Nephron progenitor cell (in vitro differentiated cells): Measurements from ENCODE around the gene PDE8A.

Experiments
- DNase-seq: peaks from one replicate; pipeline ENCODE4 v3.0.0; 2021
- H3K27ac Mint-ChIP-seq: 2 replicates; pipeline ENCODE4 v1.8.0; 2021; ENCODE audit warnings: mild to moderate bottlenecking, moderate library complexity, mixed read lengths
- H3K27me3 Mint-ChIP-seq: 2 replicates; pipeline ENCODE4 v1.8.0; 2021; ENCODE audit warnings: mild to moderate bottlenecking, low read depth, mixed read lengths; ENCODE audit not compliant: poor library complexity
- H3K36me3 Mint-ChIP-seq: 2 replicates; pipeline ENCODE4 v1.8.0; 2021; ENCODE audit warnings: low read depth, mixed read lengths
- H3K4me1 Mint-ChIP-seq: 2 replicates; pipeline ENCODE4 v1.8.0; 2021; ENCODE audit warnings: mixed read lengths
- H3K4me3 Mint-ChIP-seq: 2 replicates; pipeline ENCODE4 v1.8.0; 2021; ENCODE audit warnings: mild to moderate bottlenecking, moderate library complexity, mixed read lengths
- H3K9me3 Mint-ChIP-seq: 2 replicates; pipeline ENCODE4 v1.8.0; 2021; ENCODE audit warnings: mild to moderate bottlenecking, moderate library complexity, mixed read lengths
- TF ChIP-seq, protein P1 (sequence below): fragments of 200-600 bp; sonication (generic); IDR thresholded peaks from 2 replicates; pipeline ENCODE4 v1.5.0; 2021; ENCODE audit warnings: antibody characterized with exemption

Gene PDE8A

DNA sequence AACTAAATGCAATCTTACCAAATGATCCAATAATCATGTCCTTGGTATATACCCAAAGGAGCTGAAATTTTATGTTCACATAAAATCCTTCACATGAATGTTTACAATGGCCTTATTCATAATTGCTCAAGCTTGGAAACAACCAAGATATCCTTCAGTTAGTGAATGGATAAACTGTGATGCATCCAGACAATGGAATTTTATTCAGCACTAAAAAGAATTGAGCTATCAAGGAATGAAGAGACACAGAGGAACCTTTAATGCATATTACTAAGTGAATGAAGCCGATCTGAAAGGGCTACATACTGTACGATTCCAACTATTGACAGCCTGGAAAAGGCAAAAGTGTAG, 168.4 kb downstream of the PDE8A start:
- Mint-ChIP-seq H3K9me3 (peaks cover 5% of the 10 kb centered on the region), H3K27me3 (peaks cover 14% of the 10 kb centered on the region), H3K4me1 (peaks cover 18% of the 10 kb centered on the region), H3K4me3 (no peak overlapping the region), H3K36me3 (no peaks in the 10 kb centered on the region), H3K27ac (no peak overlapping the region)
- TF ChIP-seq, protein P1, sequence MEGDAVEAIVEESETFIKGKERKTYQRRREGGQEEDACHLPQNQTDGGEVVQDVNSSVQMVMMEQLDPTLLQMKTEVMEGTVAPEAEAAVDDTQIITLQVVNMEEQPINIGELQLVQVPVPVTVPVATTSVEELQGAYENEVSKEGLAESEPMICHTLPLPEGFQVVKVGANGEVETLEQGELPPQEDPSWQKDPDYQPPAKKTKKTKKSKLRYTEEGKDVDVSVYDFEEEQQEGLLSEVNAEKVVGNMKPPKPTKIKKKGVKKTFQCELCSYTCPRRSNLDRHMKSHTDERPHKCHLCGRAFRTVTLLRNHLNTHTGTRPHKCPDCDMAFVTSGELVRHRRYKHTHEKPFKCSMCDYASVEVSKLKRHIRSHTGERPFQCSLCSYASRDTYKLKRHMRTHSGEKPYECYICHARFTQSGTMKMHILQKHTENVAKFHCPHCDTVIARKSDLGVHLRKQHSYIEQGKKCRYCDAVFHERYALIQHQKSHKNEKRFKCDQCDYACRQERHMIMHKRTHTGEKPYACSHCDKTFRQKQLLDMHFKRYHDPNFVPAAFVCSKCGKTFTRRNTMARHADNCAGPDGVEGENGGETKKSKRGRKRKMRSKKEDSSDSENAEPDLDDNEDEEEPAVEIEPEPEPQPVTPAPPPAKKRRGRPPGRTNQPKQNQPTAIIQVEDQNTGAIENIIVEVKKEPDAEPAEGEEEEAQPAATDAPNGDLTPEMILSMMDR: no peak
- no peak for DNase-seq

DNA sequence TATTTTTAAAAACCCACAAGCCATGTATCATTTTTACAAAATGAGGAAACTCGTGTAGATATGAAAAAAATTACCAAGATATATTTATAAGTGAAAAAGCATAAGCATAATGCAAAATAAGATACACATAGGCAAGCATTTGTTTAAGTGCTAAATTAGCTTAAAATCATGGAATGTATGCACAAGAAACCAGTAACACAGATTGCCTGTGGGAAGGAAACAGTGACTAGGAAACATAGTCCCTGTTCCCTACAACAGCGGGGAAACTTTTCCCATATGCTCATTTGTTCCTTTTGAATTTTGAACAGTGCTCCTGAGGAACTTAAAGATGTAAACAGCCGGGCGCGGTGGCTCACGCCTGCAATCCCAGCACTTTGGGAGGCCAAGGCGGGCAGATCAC, 169.5 kb downstream of the PDE8A start:
- H3K4me3 Mint-ChIP-seq: no peak overlapping the region
- peaks cover 14% of the 10 kb centered on the region for H3K27me3 Mint-ChIP-seq
- no peak overlapping the region for H3K27ac Mint-ChIP-seq
- TF ChIP-seq, protein P1: no peak
- no peak for DNase-seq
- no peaks in the 10 kb centered on the region for H3K36me3 Mint-ChIP-seq
- H3K9me3 Mint-ChIP-seq: peaks cover 5% of the 10 kb centered on the region
- peaks cover 18% of the 10 kb centered on the region for H3K4me1 Mint-ChIP-seq

DNA sequence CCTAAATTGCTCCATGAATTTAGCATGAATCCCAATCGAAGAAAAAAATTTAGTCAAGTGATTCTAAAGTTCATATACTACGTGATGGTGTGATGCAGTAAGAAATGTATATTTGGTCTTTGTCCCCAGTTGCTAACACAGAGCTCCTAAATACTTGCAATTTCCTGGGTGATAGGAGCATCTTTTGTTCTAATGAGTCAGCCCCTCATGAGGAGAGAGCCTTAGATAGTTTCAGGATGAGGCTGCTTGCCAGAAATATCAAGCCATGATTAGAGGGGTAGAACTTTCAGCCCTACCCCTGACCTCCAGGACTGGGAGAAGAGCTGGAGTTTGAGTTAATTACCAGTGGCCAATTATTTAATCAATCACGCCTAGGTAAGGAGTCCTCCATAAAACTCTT, 170.2 kb downstream of the PDE8A start:
- Mint-ChIP-seq H3K27me3 (peaks cover 14% of the 10 kb centered on the region), H3K36me3 (no peaks in the 10 kb centered on the region), H3K4me3 (no peak overlapping the region), H3K4me1 (peaks cover 18% of the 10 kb centered on the region), H3K9me3 (peaks cover 5% of the 10 kb centered on the region), H3K27ac (no peak overlapping the region)
- DNase-seq: no peak
- TF ChIP-seq, protein P1: no peak

DNA sequence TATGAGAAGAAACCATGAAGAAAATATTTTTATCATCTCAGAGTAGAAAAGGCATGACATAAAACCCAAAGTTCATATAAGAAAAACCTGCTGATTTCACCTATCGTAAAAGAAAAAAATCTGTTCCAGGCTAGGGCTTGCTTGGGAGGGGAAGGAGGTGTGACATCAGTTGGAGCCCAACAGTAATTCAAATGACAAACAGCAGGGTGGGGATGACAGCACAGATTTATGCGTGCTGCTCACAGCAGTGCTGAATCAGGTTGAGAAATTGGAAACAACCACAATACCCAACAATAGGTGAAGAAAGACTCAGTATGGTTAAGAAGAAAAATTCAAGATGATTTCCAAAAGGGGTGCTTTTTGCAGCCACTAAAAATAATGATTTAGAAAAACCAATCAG, 172.4 kb downstream of the PDE8A start:
- Mint-ChIP-seq H3K9me3 (peaks cover 12% of the 10 kb centered on the region), H3K27me3 (peaks cover 20% of the 10 kb centered on the region), H3K4me1 (peaks cover 18% of the 10 kb centered on the region), H3K4me3 (no peak overlapping the region), H3K27ac (no peak overlapping the region), H3K36me3 (no peaks in the 10 kb centered on the region)
- DNase-seq: no peak
- TF ChIP-seq, protein P1: no peak

DNA sequence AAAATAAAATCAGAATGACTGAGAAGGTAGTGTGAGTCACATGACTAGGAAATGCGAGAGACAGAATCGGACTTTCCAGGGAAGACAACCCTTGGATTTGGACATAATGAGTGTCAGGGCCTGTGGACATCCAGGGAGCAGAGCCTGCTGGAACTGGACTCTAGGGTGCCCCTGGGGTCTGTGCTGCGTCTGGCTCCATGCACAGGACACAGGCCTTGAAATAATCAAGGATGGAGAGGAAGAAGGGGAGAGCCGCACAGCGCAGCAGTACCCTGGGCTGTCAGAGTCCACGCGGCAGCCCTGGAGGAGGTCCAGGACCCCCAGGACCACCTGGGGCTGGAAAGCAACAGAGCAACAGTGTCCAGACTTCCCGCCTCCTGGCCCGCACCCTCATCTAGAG, 173.7 kb downstream of the PDE8A start:
- no peak for DNase-seq
- H3K27ac Mint-ChIP-seq: no peak overlapping the region
- H3K4me3 Mint-ChIP-seq: no peak overlapping the region
- TF ChIP-seq, protein P1: no peak
- no peaks in the 10 kb centered on the region for H3K36me3 Mint-ChIP-seq
- H3K4me1 Mint-ChIP-seq: peaks cover 18% of the 10 kb centered on the region
- H3K9me3 Mint-ChIP-seq: peaks cover 18% of the 10 kb centered on the region
- peaks cover 20% of the 10 kb centered on the region for H3K27me3 Mint-ChIP-seq

DNA sequence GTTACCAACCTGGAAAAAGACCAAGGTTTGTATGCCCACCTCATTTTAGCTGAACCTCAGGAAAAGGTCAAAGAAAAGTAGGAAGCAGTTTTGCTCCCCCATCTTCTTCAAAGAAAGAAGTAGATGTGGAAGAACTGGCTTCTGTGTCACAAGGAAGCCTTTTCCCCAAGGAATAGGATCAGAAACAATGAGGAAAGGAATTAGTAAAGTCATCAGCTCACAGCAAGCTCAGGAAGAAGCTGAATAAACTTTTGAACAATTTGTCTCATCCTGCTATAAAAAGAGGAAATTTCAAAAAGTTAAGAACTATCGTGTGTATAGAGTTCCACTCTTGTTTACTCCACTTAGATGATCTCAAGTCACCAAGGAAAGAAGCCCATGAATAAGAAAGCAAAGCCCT, 174.2 kb downstream of the PDE8A start:
- DNase-seq: no peak
- peaks cover 18% of the 10 kb centered on the region for H3K4me1 Mint-ChIP-seq
- no peak overlapping the region for H3K27ac Mint-ChIP-seq
- H3K27me3 Mint-ChIP-seq: peaks cover 20% of the 10 kb centered on the region
- H3K36me3 Mint-ChIP-seq: no peaks in the 10 kb centered on the region
- TF ChIP-seq, protein P1: no peak
- no peak overlapping the region for H3K4me3 Mint-ChIP-seq
- peaks cover 18% of the 10 kb centered on the region for H3K9me3 Mint-ChIP-seq
